ENCODE measurements around the gene MYO5C. TPM values are rescaled to one million over a fixed set of nuclear protein-coding genes. Genes with fewer than 3 reads are reported as not detected.
"Not testable (repeated sequence)": the region's sequence is repeated elsewhere in the genome, so short reads cannot be mapped to it uniquely, and the experiment has no call there.

The MYO5C gene
- total RNA-seq, 6 experiments from 2014 or later = 0.02 to 0.10 TPM; not detected in 4

DNA sequence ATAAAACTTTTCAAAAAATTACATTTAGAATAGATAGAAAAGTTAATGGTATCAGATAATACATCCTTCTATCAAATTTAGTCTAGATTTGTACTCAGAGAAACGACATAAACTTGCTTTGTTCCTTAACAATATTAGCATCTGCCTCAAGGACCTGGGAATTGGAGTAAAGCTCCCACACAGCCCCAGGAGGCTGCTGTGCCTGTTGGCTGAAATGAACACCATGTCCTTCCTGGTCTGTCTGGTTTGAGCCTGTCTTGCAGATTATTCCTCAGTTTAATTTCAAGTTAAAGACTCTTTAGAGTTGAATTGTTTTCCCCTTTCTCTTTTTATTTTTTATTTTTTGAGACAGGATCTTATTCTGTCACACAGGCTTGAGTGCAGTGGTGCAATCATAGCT is 123.8 kb downstream of the MYO5C start:
- Mint-ChIP-seq H3K4me3 (no peak overlapping the region), H3K36me3 (ENCODE audit: low read depth) (peaks cover 5% of the 10 kb centered on the region; the same call in 1 of the 2 replicates), H3K9me3 (no peaks in the 10 kb centered on the region), H3K4me1 (ENCODE audit: low read depth) (no peaks in the 10 kb centered on the region; the same call in 1 of the 2 replicates), H3K27ac (no peak overlapping the region), H3K27me3 (ENCODE audit: insufficient read depth) (no peaks in the 10 kb centered on the region; the same call in 1 of the 2 replicates)
- DNase-seq = no peak
- TF ChIP-seq, protein P1, sequence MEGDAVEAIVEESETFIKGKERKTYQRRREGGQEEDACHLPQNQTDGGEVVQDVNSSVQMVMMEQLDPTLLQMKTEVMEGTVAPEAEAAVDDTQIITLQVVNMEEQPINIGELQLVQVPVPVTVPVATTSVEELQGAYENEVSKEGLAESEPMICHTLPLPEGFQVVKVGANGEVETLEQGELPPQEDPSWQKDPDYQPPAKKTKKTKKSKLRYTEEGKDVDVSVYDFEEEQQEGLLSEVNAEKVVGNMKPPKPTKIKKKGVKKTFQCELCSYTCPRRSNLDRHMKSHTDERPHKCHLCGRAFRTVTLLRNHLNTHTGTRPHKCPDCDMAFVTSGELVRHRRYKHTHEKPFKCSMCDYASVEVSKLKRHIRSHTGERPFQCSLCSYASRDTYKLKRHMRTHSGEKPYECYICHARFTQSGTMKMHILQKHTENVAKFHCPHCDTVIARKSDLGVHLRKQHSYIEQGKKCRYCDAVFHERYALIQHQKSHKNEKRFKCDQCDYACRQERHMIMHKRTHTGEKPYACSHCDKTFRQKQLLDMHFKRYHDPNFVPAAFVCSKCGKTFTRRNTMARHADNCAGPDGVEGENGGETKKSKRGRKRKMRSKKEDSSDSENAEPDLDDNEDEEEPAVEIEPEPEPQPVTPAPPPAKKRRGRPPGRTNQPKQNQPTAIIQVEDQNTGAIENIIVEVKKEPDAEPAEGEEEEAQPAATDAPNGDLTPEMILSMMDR (IDR thresholded peaks at IDR 0.05) = no peak

DNA sequence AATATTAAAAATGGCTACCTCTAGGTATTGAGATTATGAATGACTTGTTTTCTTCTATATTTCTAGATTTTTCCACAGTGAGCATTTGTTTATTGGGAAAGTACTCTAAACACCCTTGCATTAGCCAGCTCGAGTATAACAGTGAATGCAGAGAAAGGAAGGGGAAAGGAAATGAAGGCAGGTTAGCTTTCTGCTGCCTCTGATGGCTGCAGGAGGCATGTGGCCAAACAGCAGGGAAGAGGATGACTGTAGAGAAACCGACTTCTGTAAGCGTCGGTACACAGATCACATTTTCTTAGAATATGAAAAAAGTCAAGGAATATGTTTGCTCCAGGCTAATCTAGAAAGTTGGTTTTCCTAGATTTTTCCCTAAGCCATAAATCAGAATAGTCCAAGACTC is 124.2 kb downstream of the MYO5C start:
- H3K4me3 Mint-ChIP-seq = no peak overlapping the region
- H3K4me1 Mint-ChIP-seq (ENCODE audit: low read depth) = no peaks in the 10 kb centered on the region; the same call in 1 of the 2 replicates
- DNase-seq = no peak
- H3K36me3 Mint-ChIP-seq (ENCODE audit: low read depth) = peaks cover under 1% of the 10 kb centered on the region; the same call in 1 of the 2 replicates
- H3K27ac Mint-ChIP-seq = no peak overlapping the region
- no peaks in the 10 kb centered on the region; the same call in 1 of the 2 replicates for H3K27me3 Mint-ChIP-seq (ENCODE audit: insufficient read depth)
- TF ChIP-seq, protein P1 (IDR thresholded peaks at IDR 0.05) = no peak
- no peaks in the 10 kb centered on the region for H3K9me3 Mint-ChIP-seq

DNA sequence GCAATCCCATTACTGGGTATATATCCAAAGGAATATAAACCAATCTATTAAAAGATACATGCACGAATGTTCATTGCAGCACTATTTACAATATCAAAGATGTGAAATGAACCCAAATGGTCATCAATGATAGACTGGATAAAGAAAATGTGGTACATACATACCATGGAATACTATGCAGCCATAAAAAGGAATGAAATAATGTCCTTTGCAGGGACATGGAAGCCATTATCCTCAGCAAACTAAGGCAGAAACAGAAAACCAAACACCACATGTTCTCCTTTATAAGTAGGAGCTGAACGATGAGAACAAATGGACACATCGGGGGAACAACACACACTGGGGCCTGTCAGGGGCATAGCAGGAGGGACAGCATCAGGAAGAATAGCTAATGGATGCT is 125.4 kb downstream of the MYO5C start:
- not testable (repeated sequence) for H3K4me1 Mint-ChIP-seq (ENCODE audit: low read depth); DNase-seq; H3K36me3 Mint-ChIP-seq (ENCODE audit: low read depth); H3K9me3 Mint-ChIP-seq; H3K27ac Mint-ChIP-seq; H3K4me3 Mint-ChIP-seq; H3K27me3 Mint-ChIP-seq (ENCODE audit: insufficient read depth)

DNA sequence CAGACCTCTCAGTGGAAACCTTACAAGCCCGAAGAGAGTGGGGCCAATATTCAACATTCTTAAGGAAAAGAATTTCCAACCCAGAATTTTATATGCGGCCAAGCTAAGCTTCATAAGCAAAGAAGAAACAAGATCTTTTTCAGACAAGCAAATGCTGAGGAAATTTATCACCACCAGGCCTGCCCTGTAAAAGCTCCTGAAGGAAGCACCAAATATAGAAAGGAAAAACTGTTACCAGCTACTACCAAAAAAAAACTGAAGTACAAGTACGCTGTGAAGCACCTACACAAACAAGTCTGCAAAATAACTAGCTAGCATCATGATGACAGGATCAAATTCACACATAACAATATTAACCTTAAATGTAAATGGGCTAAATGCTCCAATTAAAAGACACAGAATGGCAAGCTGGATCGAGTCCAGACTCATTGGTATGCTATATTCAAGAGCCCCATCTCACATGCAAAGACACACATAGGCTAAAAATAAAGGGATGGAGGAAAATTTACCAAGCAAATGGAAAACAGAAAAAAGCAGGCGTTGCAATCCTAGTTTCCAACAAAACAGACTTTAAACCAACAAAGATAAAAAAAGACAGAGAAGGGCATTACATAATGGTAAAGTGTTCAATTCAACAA is 130.0 kb downstream of the MYO5C start:
- not testable (repeated sequence) for H3K9me3 Mint-ChIP-seq; H3K27me3 Mint-ChIP-seq (ENCODE audit: insufficient read depth); H3K36me3 Mint-ChIP-seq (ENCODE audit: low read depth); H3K4me3 Mint-ChIP-seq; H3K27ac Mint-ChIP-seq; DNase-seq
- peaks cover 21% of the 10 kb centered on the region for H3K4me1 Mint-ChIP-seq (ENCODE audit: low read depth)

DNA sequence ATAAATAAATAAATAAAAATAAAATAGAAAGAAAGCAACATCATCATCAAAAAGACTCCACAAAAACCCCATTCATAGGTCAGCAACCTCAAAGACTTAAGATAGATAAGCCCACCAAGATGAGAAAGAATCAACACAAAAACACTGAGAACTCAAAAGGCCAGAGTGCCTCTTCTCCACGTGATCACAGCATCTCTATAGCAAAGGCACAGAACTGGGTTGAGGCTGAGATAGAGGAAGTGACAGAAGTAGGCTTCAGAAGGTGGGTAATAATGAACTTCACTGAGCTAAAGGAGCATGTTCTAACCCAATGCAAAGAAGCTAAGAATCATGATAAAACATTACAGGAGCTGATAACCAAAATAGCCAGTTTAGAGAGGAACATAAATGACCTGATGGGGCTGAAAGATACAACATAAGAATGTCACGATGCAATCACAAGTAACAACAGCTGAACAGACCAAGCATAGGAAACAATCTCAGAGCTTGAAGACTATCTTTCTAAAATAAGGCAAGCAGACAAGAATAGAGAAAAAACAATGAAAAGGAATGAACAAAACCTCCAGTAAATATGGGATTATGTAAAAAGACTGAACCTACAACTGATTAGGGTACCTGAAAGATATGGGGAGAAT is 130.9 kb downstream of the MYO5C start:
- no peak for DNase-seq
- Mint-ChIP-seq H3K4me1 (ENCODE audit: low read depth) (peaks cover 21% of the 10 kb centered on the region), H3K27me3 (ENCODE audit: insufficient read depth) (no peaks in the 10 kb centered on the region), H3K36me3 (ENCODE audit: low read depth) (peaks cover 5% of the 10 kb centered on the region; the same call in 1 of the 2 replicates), H3K9me3 (no peaks in the 10 kb centered on the region), H3K4me3 (no peak overlapping the region), H3K27ac (no peak overlapping the region)
- TF ChIP-seq, protein P1 (IDR thresholded peaks at IDR 0.05) = no peak

DNA sequence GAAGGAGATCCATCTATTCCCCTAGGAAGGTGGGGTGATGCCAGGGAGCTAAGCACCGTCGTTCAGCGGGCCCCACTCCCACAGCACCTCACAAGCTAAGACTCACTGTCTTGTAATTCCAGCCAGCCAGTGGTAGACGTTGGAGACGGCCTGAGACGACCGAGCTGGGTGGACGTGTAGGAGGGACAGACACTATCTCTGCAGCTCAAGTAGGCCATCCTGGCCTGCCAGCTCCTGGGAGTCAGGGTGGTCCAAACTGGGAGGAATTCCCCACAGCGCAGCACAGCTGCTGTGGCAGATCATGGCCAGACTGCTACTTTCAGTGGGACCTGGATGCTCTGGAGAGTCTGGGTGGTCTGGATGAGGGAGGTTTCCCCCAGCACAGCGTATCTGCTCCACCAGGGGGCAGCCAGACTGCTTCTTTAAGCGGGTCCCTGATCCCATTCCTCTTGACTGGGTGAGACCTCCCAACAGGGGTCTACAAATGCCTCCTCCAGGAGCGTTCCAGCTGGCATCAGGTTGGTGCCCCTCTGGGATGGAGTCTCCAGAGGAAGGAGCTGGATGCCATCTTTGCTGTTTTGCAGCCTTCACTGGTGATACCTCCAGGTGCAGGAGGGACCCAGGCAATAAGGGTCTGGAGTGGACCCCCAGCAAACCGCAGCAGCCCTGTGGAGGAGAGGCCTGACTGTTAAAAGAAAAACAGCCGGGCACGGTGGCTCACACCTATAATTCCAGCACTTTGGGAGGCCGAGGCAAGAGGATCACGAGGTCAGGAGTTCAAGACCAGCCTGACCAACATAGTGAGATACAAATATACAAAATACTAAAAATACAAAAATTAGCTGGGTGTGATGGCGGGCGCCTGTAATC is 132.0 kb downstream of the MYO5C start:
- no peak for DNase-seq
- Mint-ChIP-seq H3K27me3 (ENCODE audit: insufficient read depth) (peaks cover 4% of the 10 kb centered on the region), H3K36me3 (ENCODE audit: low read depth) (peaks cover 13% of the 10 kb centered on the region; the same call in 1 of the 2 replicates), H3K27ac (no peak overlapping the region), H3K9me3 (no peaks in the 10 kb centered on the region), H3K4me3 (no peak overlapping the region), H3K4me1 (ENCODE audit: low read depth) (peaks cover 21% of the 10 kb centered on the region)
- TF ChIP-seq, protein P1 (IDR thresholded peaks at IDR 0.05) = peak; percentile 52
